Colonic mucosa (tissue), 4 donors: Measurements from ENCODE around the gene IMPA2. TPM values are rescaled to one million over a fixed set of nuclear protein-coding genes. Genes with fewer than 3 reads are reported as not detected.

Experiments used
- DNase-seq: peaks from one replicate; pipeline ENCODE4 v3.0.0-alpha.2; 2020
- H3K27ac ChIP-seq: fragments of 200-600 bp; one replicate; pipeline ENCODE4 v1.8.0; 2021
- H3K27me3 ChIP-seq: fragments of 200-600 bp; one replicate; pipeline ENCODE4 v1.8.0; 2021
- H3K36me3 ChIP-seq: fragments of 200-600 bp; one replicate; pipeline ENCODE4 v1.8.0; 2021
- H3K4me1 ChIP-seq: fragments of 200-600 bp; one replicate; pipeline ENCODE4 v1.8.0; 2021; ENCODE audit warnings: mild to moderate bottlenecking
- H3K4me3 ChIP-seq: fragments of 200-600 bp; one replicate; pipeline ENCODE4 v1.8.0; 2021
- H3K9ac ChIP-seq, 2 donors: one replicate each; pipeline ENCODE4 v1.7.0; 2013; ENCODE audit warnings: control low read depth in 2 of 2, low read depth in 2 of 2, low read length in 2 of 2
- H3K9me3 ChIP-seq: fragments of 200-600 bp; one replicate; pipeline ENCODE4 v1.8.0; 2021
- CTCF ChIP-seq: fragments of 200-600 bp; IDR thresholded peaks from one replicate; pipeline ENCODE4 v1.8.0; 2022; ENCODE audit warnings: antibody characterized with exemption, mild to moderate bottlenecking
- intact Hi-C: fragments of 100-400 bp; cut with DNase I; formaldehyde crosslinking; loops from one replicate; pipeline ENCODE4 v1.14.1; 2022
- total RNA-seq, 2 donors: library from RNA; stranded (reverse); fragmentation: NEBNext Ultra II Directional in 1 of 2; extraction: Animal tissue kit (Norgen Biotek cat#: 25700) in 1 of 2; gene quantifications; one replicate each; pipeline ENCODE4 v1.2.1, GENCODE V29; 2021
- donor health status: healthy.
- donor health status: DM: no; HTN: no; CAD: no.
- donor health status: DM: no; HTN: no; CAD: no.

The IMPA2 gene
- total RNA-seq: 100 to 1,000 TPM; 150 to 201 TPM

- peak within 1 kb of the TSS; percentile 95 for H3K4me3 ChIP-seq
- DNase-seq: no peak
- H3K27me3 ChIP-seq: no peaks in the 10 kb centered on the region
- peak within 1 kb of the TSS; percentile 97 for H3K27ac ChIP-seq
- no peaks in the 10 kb centered on the region for H3K9me3 ChIP-seq
- no peaks in the 10 kb centered on the region for H3K36me3 ChIP-seq
- peak within 1 kb of the TSS; percentile 90 to 94 for H3K9ac ChIP-seq
- peaks cover 9% of the 10 kb centered on the region for H3K4me1 ChIP-seq
- no peak for TF ChIP-seq CTCF
- intact Hi-C loops: no loop called here
Observed at GRCh38 chr18:11981192-11981542, at the start of gene IMPA2. Gene IMPA2, plus strand, starts transcription at chr18:11981507. Its CDS starts 163 bp downstream, at chr18:11981670.

GRCh38 chr18:11932393-11932792, 48.9 kb upstream of the IMPA2 start:
- H3K27me3 ChIP-seq: no peaks in the 10 kb centered on the region
- intact Hi-C loops: no loop called here
- no peak for TF ChIP-seq CTCF
- H3K4me1 ChIP-seq: no peaks in the 10 kb centered on the region
- H3K27ac ChIP-seq: no peak overlapping the region
- no peak overlapping the region for H3K9ac ChIP-seq
- H3K4me3 ChIP-seq: no peak overlapping the region
- H3K36me3 ChIP-seq: no peaks in the 10 kb centered on the region
- DNase-seq: no peak
- no peaks in the 10 kb centered on the region for H3K9me3 ChIP-seq

GRCh38 chr18:11937874-11938478, 43.3 kb upstream of the IMPA2 start:
- no peaks in the 10 kb centered on the region for H3K36me3 ChIP-seq
- H3K4me3 ChIP-seq: no peak overlapping the region
- no peaks in the 10 kb centered on the region for H3K4me1 ChIP-seq
- peak; percentile 74 for TF ChIP-seq CTCF
- H3K27ac ChIP-seq: no peak overlapping the region
- no peak overlapping the region for H3K9ac ChIP-seq
- H3K27me3 ChIP-seq: no peaks in the 10 kb centered on the region
- DNase-seq: peak; percentile 87
- intact Hi-C loops: loop anchor here (2.0 to 5.0 kb wide), 2 partner anchors 57 to 99 kb away; no protein-coding TSS in a partner anchor
- no peaks in the 10 kb centered on the region for H3K9me3 ChIP-seq

GRCh38 chr18:11940956-11941355, 40.4 kb upstream of the IMPA2 start:
- no peaks in the 10 kb centered on the region for H3K4me1 ChIP-seq
- TF ChIP-seq CTCF: no peak
- H3K36me3 ChIP-seq: no peaks in the 10 kb centered on the region
- H3K4me3 ChIP-seq: no peak overlapping the region
- no peak overlapping the region for H3K9ac ChIP-seq
- H3K9me3 ChIP-seq: no peaks in the 10 kb centered on the region
- H3K27me3 ChIP-seq: no peaks in the 10 kb centered on the region
- intact Hi-C loops: no loop called here
- no peak for DNase-seq
- H3K27ac ChIP-seq: no peak overlapping the region

GRCh38 chr18:11943551-11943950, 37.8 kb upstream of the IMPA2 start:
- Histone ChIP-seq H3K9me3 (no peaks in the 10 kb centered on the region), H3K4me3 (no peak overlapping the region), H3K9ac (no peak overlapping the region), H3K36me3 (no peaks in the 10 kb centered on the region), H3K27ac (no peak overlapping the region), H3K27me3 (no peaks in the 10 kb centered on the region), H3K4me1 (peaks cover 3% of the 10 kb centered on the region)
- DNase-seq: no peak
- intact Hi-C loops: no loop called here
- TF ChIP-seq CTCF: no peak
